ENCODE data around the gene KCNMA1. TPM values are rescaled to one million over a fixed set of nuclear protein-coding genes. Genes with fewer than 3 reads are reported as not detected.

KCNMA1 gene
- total RNA-seq, 1 donor: 106 TPM

GRCh38 chr10:77172086-77172485, 465.5 kb downstream of the KCNMA1 start:
- no peak overlapping the region for H3K4me3 ChIP-seq (ENCODE audit: low read depth, low read length)
- DNase-seq (ENCODE audit: low read depth): no peak
- TF ChIP-seq CTCF (IDR thresholded peaks at IDR 0.05; ENCODE audit: insufficient read depth, low read length): no peak

GRCh38 chr10:77168861-77169260, 468.7 kb downstream of the KCNMA1 start:
- no peak for DNase-seq (ENCODE audit: low read depth)
- TF ChIP-seq CTCF (IDR thresholded peaks at IDR 0.05; ENCODE audit: insufficient read depth, low read length): no peak

GRCh38 chr10:77168161-77168560, 469.4 kb downstream of the KCNMA1 start:
- TF ChIP-seq CTCF (IDR thresholded peaks at IDR 0.05; ENCODE audit: insufficient read depth, low read length): no peak
- H3K4me3 ChIP-seq (ENCODE audit: low read depth, low read length): no peak overlapping the region
- DNase-seq (ENCODE audit: low read depth): no peak

More at GRCh38 chr10:77168861-77169260, 468.7 kb downstream of the KCNMA1 start:
- H3K4me3 ChIP-seq (ENCODE audit: low read depth, low read length): no peak overlapping the region

- peak; percentile 77 for TF ChIP-seq CTCF (IDR thresholded peaks at IDR 0.05; ENCODE audit: insufficient read depth, low read length)
- no peak overlapping the region for H3K4me3 ChIP-seq (ENCODE audit: low read depth, low read length)
- peak; percentile 79 for DNase-seq (ENCODE audit: low read depth)
Observed at GRCh38 chr10:77165445-77166208, 472.0 kb downstream of the KCNMA1 start.

GRCh38 chr10:77164616-77165311, 472.8 kb downstream of the KCNMA1 start:
- no peak overlapping the region for H3K4me3 ChIP-seq (ENCODE audit: low read depth, low read length)
- no peak for TF ChIP-seq CTCF (IDR thresholded peaks at IDR 0.05; ENCODE audit: insufficient read depth, low read length)
- peak; percentile 66 for DNase-seq (ENCODE audit: low read depth)

GRCh38 chr10:77163670-77164348, 473.8 kb downstream of the KCNMA1 start:
- DNase-seq (ENCODE audit: low read depth): peak; percentile 96
- TF ChIP-seq CTCF (IDR thresholded peaks at IDR 0.05; ENCODE audit: insufficient read depth, low read length): no peak
- H3K4me3 ChIP-seq (ENCODE audit: low read depth, low read length): no peak overlapping the region
